Mononuclear cell (primary cell): Measurements from ENCODE around the gene FOXC1. TPM values are rescaled to one million over a fixed set of nuclear protein-coding genes. Genes with fewer than 3 reads are reported as not detected.

Source experiments
- H3K27me3 ChIP-seq: 2 replicates; pipeline ENCODE4 v1.6.0; 2011; ENCODE audit warnings: low read length, control low read depth; ENCODE audit not compliant: insufficient read depth
- H3K4me1 ChIP-seq: 2 replicates; pipeline ENCODE4 v1.5.1; 2011; ENCODE audit warnings: mild to moderate bottlenecking, low read length, control low read depth; ENCODE audit not compliant: insufficient read depth
- H3K4me3 ChIP-seq: 2 replicates; pipeline ENCODE4 v1.5.1; 2011; ENCODE audit warnings: mild to moderate bottlenecking, low read length, moderate library complexity
- H3K9me3 ChIP-seq: 2 replicates; pipeline ENCODE4 v1.5.1; 2011; ENCODE audit warnings: low read depth, mild to moderate bottlenecking, control low read depth, low read length
- total RNA-seq: library from RNA; depleted of rRNA; stranded (reverse); fragments of >200 nt; gene quantifications from one replicate; pipeline ENCODE4 v1.2.3, GENCODE V29; 2012

FOXC1 gene
- total RNA-seq = 0.10 TPM

DNA sequence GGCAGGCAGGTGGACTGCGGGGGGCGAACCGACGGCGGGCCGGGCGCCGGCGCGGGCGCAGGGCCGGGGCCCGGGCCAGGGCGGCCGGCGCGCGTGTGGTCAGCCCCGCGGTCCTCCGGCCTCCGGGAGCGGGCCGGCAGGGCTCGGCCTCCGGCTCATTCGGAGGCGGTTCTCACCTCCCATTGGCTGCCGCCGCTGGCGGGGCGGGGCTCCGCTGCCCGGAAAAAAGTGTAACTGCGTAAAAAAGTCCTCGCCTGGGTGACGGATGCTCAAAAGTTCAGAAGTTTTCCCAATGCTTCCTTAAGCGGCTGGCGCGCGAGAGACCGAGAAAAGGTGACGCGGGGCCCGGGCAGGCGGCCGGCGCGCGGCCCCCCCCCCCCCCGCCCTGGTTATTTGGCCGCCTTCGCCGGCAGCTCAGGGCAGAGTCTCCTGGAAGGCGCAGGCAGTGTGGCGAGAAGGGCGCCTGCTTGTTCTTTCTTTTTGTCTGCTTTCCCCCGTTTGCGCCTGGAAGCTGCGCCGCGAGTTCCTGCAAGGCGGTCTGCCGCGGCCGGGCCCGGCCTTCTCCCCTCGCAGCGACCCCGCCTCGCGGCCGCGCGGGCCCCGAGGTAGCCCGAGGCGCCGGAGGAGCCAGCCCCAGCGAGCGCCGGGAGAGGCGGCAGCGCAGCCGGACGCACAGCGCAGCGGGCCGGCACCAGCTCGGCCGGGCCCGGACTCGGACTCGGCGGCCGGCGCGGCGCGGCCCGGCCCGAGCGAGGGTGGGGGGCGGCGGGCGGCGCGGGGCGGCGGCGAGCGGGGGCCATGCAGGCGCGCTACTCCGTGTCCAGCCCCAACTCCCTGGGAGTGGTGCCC lies at the start of gene FOXC1:
TSS of gene FOXC1 (plus strand) at position 268 of the 849 bp plus-strand sequence. CDS start at position 799, 531 bp downstream.
- H3K4me1 ChIP-seq = peaks cover 67% of the 10 kb centered on the region
- H3K4me3 ChIP-seq = peak within 1 kb of the TSS; percentile 24
- peaks cover 75% of the 10 kb centered on the region for H3K27me3 ChIP-seq
- H3K9me3 ChIP-seq = no peaks in the 10 kb centered on the region

DNA sequence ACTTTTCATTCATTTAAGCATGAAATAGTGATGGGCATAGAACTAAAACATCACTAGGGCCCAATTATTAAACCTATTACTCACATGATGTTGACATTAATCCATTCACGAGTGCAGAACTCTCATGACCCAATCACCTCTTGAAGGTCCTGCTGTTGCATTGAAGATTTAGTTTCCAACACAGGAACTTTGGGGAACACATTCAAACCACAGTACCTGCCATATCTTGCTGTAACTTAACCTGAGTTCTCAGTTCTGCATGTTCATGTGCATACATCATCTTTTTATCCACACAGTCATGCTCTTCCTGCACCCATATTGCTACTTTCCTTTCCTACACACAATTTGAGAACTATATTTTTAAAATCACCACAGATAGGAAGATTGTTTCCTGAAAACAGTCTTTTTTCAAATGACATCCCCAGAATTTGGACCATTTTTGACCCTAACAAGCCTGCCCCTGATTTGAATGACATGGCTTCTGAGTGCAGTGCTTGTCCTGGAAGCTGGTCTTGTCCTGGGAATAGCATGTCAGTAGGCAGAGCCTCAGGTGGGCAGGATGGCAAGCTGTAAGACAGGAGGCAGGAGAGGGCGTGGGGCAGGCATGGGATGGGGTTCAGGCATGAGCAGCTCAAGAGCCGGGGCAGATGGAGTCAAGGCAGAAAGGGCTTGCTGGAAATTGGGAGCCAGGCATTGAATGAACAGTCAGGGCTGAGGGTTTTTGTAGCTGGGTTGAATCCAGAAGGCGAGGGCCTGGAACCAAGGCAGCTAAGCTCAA lies 49.2 kb upstream of the FOXC1 start:
- Histone ChIP-seq H3K9me3 (no peaks in the 10 kb centered on the region), H3K4me3 (no peak overlapping the region), H3K27me3 (no peaks in the 10 kb centered on the region), H3K4me1 (peaks cover 1% of the 10 kb centered on the region)

DNA sequence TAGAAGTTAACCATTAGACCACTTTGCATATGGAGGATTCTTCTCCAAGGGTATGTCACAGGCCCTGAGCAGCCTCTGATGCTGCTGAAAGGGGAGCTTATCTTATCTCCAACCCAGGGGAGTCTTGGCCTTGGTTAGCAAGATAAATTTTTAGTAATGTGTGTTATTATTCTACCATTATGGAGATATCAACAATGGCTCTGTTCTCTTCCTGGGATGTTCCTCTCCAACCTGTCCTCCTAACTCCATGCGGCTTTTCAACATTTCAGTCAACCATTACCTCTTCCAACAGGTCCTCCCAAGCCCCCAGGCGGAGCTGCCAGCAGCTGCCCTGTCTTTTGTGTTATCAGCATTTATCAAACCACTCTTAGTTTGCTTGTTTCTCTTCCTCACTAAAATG lies 48.4 kb upstream of the FOXC1 start:
- H3K27me3 ChIP-seq = no peaks in the 10 kb centered on the region
- no peak overlapping the region for H3K4me3 ChIP-seq
- no peaks in the 10 kb centered on the region for H3K4me1 ChIP-seq
- no peaks in the 10 kb centered on the region for H3K9me3 ChIP-seq

DNA sequence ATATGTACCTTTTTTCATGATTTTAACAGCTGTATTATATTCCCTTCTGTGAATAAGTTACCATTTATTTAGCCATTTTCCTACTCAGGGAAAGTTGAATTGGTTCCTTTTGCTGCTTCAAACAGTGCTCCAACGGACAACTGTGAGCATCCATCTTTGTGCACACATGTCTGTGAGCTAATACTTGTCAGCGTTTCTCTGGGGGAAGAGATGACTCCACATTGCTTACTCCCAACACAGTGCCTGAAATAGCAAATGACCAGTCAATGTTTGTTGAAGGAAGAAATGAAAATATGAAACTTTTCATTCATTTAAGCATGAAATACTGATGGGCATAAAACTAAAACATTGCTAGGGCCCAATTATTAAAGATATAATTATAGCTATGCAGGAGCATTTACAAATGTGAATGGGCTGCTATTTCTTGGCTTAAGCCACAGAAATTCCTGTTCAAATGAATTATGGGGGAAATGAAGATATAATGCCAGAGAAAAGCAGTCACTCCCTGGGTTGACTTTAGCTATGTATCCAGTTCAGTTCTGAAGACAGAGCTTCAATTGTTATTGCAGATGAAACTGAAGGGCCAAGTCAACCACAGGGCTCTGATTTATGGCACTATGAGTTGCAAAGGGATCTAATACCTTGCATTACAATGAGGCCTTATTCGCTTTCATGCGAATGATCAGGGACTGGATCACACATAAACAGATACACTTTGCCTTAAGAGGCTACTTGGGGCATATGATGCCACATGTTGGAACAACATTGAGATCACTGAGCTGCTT lies 47.4 kb upstream of the FOXC1 start:
- Histone ChIP-seq H3K27me3 (no peaks in the 10 kb centered on the region), H3K9me3 (no peaks in the 10 kb centered on the region), H3K4me1 (no peaks in the 10 kb centered on the region)

DNA sequence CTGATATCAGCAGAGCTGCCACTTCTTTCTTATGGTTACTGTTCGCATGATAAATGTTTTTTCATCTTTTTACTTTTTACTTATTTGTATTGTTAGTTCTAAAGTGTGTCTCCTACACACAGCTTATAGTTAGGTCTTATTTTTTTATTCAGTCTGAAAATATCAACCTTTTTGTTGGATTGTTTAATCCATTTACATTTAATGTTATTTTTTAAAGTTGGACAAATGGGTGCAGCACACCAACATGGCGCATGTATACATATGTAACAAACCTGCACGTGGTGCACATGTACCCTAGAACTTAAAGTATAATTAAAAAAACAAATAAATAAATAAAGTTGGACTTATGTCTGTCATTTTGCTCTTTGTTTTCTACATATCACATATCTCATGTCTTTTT lies 40.3 kb upstream of the FOXC1 start:
- Histone ChIP-seq H3K9me3 (peaks cover 16% of the 10 kb centered on the region), H3K27me3 (no peaks in the 10 kb centered on the region), H3K4me3 (no peak overlapping the region), H3K4me1 (no peaks in the 10 kb centered on the region)

More for the DNA sequence above, 47.4 kb upstream of the FOXC1 start:
- no peak overlapping the region for H3K4me3 ChIP-seq

DNA sequence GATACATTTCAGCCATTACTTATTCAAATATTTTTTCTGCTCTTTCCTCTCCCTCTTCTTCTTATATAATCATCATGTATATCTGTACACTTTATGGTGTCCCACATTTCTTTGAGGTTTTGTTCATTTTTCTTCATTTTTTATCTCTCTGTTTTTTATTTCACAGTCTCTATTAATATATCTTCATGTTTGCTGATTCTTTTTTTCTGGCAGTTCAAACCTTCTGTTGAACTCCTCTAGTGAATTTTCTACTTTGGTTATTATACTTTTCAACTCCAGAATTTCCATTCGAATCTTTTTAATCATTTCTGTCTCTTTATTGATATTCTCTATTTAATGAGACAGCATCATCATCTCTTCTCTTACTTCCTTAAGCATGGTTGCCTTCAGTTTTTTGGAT lies 38.9 kb upstream of the FOXC1 start:
- Histone ChIP-seq H3K4me3 (no peak overlapping the region), H3K4me1 (no peaks in the 10 kb centered on the region), H3K27me3 (no peaks in the 10 kb centered on the region), H3K9me3 (peaks cover 16% of the 10 kb centered on the region)

DNA sequence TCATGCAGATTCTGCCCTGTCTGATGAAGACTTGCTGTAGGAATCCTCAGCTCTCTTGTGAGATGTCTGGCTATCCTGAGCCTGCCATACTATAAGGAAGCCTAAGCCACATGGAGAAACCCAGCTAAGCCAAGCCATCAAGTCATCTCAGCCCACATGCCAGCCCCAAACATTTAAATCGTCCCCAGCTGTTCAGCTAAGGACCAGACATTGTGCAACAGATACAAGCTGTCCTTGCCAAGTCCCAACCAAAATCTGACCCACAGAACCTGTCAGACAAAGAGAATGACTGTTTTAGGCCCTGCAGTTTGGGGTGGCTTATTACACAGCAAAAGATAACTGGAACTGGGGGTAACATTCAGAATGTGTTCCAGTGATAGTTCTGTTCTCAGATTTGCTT lies 36.8 kb upstream of the FOXC1 start:
- H3K9me3 ChIP-seq = peaks cover 16% of the 10 kb centered on the region
- H3K4me3 ChIP-seq = no peak overlapping the region
- H3K4me1 ChIP-seq = no peaks in the 10 kb centered on the region
- no peaks in the 10 kb centered on the region for H3K27me3 ChIP-seq

DNA sequence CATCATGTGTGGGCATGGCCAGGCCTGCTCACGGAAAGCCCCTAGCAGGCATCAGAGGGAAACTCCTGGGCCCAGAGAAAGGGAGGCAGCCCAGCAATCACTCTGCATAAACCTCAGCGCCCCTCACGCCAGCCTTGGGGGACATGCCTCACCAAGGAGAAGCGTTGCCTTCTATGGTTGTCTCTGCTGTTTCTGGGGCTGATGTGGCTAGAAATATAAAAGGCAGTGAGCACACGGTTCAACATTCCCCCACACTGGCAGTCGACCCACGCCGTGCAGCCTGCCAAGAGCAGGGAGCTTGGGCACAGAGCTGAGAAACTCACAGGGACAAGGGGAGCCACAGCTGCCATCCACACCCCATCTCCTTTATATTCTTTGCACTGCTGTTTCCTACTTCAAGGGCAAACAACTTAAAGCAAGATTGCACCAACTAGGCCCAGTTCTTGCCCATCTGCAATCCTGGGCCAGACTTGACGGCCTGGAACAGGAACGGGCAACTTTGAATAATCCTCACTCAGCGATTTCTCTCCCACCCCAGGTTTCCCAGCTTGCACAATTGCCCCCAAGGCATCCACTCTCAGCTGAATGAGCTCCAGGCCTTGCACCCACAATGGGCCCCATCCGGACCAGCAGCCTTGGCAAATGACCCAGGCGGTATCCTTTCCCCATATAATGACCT lies 35.5 kb upstream of the FOXC1 start:
- Histone ChIP-seq H3K4me3 (no peak overlapping the region), H3K4me1 (no peaks in the 10 kb centered on the region), H3K9me3 (peaks cover 16% of the 10 kb centered on the region), H3K27me3 (no peaks in the 10 kb centered on the region)

DNA sequence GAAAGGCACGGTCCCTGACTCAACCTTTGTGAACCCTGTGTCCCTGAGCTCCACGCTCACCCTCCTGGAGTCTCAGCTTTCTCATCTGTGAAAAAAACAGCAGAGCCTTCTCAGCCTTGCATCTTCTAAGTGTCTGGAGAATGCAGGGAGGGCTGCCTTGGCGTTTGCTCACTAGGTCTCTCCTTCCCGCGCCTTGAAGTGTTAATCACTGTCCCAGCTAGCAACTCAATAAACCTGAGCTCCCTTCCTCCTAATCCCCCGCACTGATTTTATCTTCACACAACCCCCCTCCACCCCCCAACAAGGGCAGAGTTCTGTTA lies 34.9 kb upstream of the FOXC1 start:
- Histone ChIP-seq H3K4me3 (no peak overlapping the region), H3K4me1 (no peaks in the 10 kb centered on the region), H3K9me3 (peaks cover 16% of the 10 kb centered on the region), H3K27me3 (no peaks in the 10 kb centered on the region)

DNA sequence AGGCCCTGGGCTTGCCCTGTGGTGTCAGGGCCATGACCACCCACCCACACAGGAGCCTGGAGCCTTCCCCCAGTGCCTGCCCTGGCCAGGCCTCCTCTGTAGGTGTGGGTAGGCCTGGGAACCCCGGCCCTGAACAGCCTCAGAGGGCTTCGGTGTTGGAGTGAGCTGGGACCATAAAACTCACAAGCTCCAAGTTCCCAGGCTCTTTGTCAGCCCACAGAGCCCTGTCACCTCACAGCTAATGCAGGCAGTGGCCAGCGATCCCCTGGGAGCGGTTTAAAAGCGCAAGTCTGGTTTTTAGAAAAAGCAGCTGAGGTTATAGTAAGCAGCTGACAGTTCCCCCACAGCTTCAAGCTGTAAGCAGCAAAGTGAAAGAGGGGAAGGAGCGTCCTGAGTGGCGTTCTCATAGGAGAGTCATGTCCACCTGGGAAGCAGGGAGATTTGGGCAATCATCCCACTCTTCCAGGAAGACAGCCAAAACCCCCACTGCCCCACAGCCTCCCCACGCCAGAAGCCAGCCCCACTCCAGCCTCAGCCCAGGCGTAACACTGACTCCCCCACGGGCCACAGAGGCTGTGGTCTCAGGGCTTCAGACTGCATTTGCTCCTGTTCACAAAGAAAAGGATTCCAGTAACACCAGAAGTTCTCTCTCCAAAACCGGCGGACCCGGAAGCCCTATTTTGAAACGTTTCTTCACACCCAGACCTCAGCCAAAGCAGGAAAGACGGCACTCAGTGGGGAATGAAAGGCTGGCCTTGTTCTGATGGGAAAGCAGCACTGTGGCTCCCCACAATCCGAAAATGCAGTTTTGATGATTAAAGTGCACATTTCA lies 34.3 kb upstream of the FOXC1 start:
- Histone ChIP-seq H3K27me3 (no peaks in the 10 kb centered on the region), H3K9me3 (peaks cover 11% of the 10 kb centered on the region), H3K4me1 (no peaks in the 10 kb centered on the region), H3K4me3 (no peak overlapping the region)

DNA sequence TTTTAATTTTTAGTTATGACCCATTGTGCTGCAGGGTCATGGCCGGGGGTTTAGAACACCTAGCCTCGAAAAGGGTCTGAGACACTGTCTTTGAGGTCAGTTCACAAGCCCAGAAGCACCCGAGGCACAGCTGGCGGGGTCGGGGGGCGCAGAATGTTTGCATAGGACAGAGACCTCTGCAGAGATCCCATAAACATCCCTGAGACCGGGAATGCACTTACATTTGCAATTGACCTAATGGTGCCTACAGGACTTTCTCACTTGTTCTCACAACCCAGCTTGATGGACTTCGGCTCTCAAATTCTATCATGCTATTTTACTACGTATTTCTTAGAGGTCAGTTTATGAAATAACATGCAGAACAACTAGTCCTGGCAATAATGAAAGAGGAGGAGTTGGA lies 33.5 kb upstream of the FOXC1 start:
- H3K4me3 ChIP-seq = no peak overlapping the region
- H3K27me3 ChIP-seq = no peaks in the 10 kb centered on the region
- H3K9me3 ChIP-seq = peaks cover 3% of the 10 kb centered on the region
- no peaks in the 10 kb centered on the region for H3K4me1 ChIP-seq

DNA sequence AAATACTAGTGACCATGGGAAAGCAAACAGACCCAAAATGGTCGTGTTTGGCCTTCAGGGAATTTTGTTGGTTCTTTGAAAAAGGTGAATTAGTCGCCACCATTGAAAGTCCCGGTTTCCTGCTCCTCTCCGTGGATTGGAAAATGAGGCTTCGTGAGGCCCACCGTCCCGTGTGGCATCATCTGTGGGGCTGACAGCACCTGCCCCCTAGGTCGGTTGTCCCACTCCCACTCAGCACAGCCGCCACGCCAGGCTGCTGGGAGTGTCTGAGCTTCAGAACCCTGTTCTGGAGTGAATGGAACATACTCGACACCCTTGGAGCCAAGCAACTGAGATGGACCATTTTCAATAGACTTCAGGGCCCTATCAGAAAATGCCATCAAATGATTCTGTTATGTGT lies 33.0 kb upstream of the FOXC1 start:
- Histone ChIP-seq H3K4me1 (no peaks in the 10 kb centered on the region), H3K27me3 (no peaks in the 10 kb centered on the region), H3K9me3 (no peaks in the 10 kb centered on the region), H3K4me3 (no peak overlapping the region)

DNA sequence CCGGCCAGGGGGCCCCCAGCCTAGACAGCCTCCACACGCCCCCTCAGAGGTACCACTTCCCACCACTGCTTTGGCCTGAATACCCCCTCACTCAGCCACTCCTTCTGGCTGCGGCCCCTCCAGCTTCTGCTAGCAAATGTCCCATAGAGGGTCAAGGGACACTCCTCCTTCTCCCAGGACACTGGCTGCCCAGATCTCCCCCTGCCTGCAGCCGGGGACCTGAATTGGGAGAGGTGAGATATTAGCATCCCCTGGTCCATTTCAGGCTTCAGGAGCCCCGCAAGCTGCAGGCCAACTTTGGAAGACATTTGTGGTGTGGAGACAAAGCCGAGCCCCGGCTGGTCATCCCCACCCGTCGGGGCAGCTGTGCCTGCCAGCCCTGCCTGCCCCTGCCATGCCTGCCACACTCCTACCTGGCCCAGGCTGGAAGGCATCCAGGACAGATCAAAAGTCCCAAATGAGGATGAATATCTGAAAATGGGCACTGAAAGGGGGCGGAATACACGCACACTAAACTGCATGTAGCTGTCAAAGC lies 32.5 kb upstream of the FOXC1 start:
- H3K4me1 ChIP-seq = no peaks in the 10 kb centered on the region
- no peaks in the 10 kb centered on the region for H3K27me3 ChIP-seq
- H3K9me3 ChIP-seq = no peaks in the 10 kb centered on the region
- no peak overlapping the region for H3K4me3 ChIP-seq
